H1 (cell line): ENCODE data around the gene SMC6. TPM values are rescaled to one million over a fixed set of nuclear protein-coding genes. Genes with fewer than 3 reads are reported as not detected.

Experiments
- CTCF ChIA-PET: fragments of 300-600 bp; sonication (Branson Sonifier 250); formaldehyde crosslinking; loops from one replicate; lab custom pipeline; 2021; ENCODE audit not compliant: partially characterized antibody; lab: Charles Lee
- POLR2A ChIA-PET: fragments of 300-600 bp; sonication (Branson Sonifier 250); formaldehyde crosslinking; loops from one replicate; lab custom pipeline; 2021; ENCODE audit warnings: inconsistent platforms; ENCODE audit not compliant: partially characterized antibody; lab: Charles Lee
- DNase-seq, 2 experiments: peaks; one replicate each; pipeline versions ENCODE4 v3.0.0 to v3.0.0-alpha.2; 2010 to 2022; ENCODE audit warnings: low spot score in 2 of 2, low read depth in 1 of 2, mixed read lengths in 1 of 2
- FAIRE-seq: peaks from 2 replicates; lab custom pipeline; 2011; peaks lifted over from hg19 to GRCh38; lab: Jason Lieb, UNC
- H2AFZ ChIP-seq: 2 replicates; pipeline ENCODE4 v1.8.1; 2012; ENCODE audit warnings: low read length, inconsistent platforms
- H2AK5ac ChIP-seq: 2 replicates; pipeline ENCODE4 v1.6.1; 2013; ENCODE audit warnings: low read depth, low read length
- H2BK120ac ChIP-seq: replicated peaks from 2 replicates; pipeline ENCODE3; 2013; ENCODE audit warnings: low read depth, low read length, inconsistent platforms
- H2BK12ac ChIP-seq: 2 replicates; pipeline ENCODE4 v1.6.1; 2013; ENCODE audit warnings: low read depth, low read length
- H2BK15ac ChIP-seq: 2 replicates; pipeline ENCODE4 v1.6.1; 2013; ENCODE audit warnings: low read length
- H2BK20ac ChIP-seq: 2 replicates; pipeline ENCODE4 v1.6.1; 2013; ENCODE audit warnings: low read length
- H2BK5ac ChIP-seq: 2 replicates; pipeline ENCODE4 v1.6.1; 2013; ENCODE audit warnings: low read depth, low read length
- H3K14ac ChIP-seq: 2 replicates; pipeline ENCODE4 v1.6.1; 2013; ENCODE audit warnings: inconsistent platforms; ENCODE audit not compliant: insufficient read length
- H3K18ac ChIP-seq: 2 replicates; pipeline ENCODE4 v1.6.1; 2013; ENCODE audit warnings: low read length; ENCODE audit errors: extremely low read depth
- H3K23ac ChIP-seq: 2 replicates; pipeline ENCODE4 v1.6.1; 2013; ENCODE audit warnings: inconsistent platforms; ENCODE audit not compliant: insufficient read length
- H3K23me2 ChIP-seq: 2 replicates; pipeline ENCODE4 v1.6.1; 2013; ENCODE audit warnings: low read depth, low read length
- H3K27ac ChIP-seq: 2 replicates; pipeline ENCODE4 v1.6.1; 2011; ENCODE audit warnings: low read depth, low read length, inconsistent platforms
- H3K27me3 ChIP-seq, 4 experiments: replicated peaks in 1 of 4; 1 replicate in 1 of 4; 2 replicates in 3 of 4; pipeline versions ENCODE4 v1.6.1 to v1.8.1; 2011 to 2013; ENCODE audit warnings: low read length in 3 of 4, mild to moderate bottlenecking in 3 of 4, inconsistent platforms in 2 of 4, mixed read lengths in 2 of 4, moderate library complexity in 1 of 4; ENCODE audit not compliant: control insufficient read depth in 3 of 4, insufficient read depth in 3 of 4; ENCODE audit errors: extremely low read depth in 1 of 4
- H3K36me3 ChIP-seq, 4 experiments: 2 replicates each; pipeline versions ENCODE4 v1.6.1 to v1.8.1; 2011 to 2013; ENCODE audit warnings: mild to moderate bottlenecking in 4 of 4, low read length in 3 of 4, moderate library complexity in 2 of 4, control low read depth in 1 of 4, inconsistent platforms in 1 of 4; ENCODE audit not compliant: insufficient read depth in 4 of 4, control insufficient read depth in 2 of 4
- H3K4ac ChIP-seq: replicated peaks from 2 replicates; pipeline ENCODE3; 2013; ENCODE audit warnings: low read length, low read depth, mixed read lengths, inconsistent platforms; ENCODE audit not compliant: insufficient read length
- H3K4me1 ChIP-seq, 4 experiments: replicated peaks in 1 of 4; 1 replicate in 1 of 4; 2 replicates in 3 of 4; pipeline versions ENCODE4 v1.6.1 to v1.8.1; 2011 to 2013; ENCODE audit warnings: low read length in 3 of 4, inconsistent platforms in 2 of 4, mixed read lengths in 1 of 4; ENCODE audit not compliant: insufficient read depth in 4 of 4, control insufficient read depth in 3 of 4
- H3K4me2 ChIP-seq, 2 experiments: 2 replicates each; pipeline versions ENCODE4 v1.6.1 to v1.8.1; 2011 to 2013; ENCODE audit warnings: low read depth in 2 of 2, low read length in 2 of 2, control low read depth in 1 of 2, inconsistent platforms in 1 of 2, mild to moderate bottlenecking in 1 of 2; ENCODE audit not compliant: insufficient read depth in 1 of 2
- H3K4me3 ChIP-seq, 4 experiments: fragments of 200-600, 300-600 bp in 1 of 4; sonication (generic), shearing (Covaris generic), sonication (Bioruptor Twin) in 1 of 4; 2 replicates each; pipeline versions ENCODE4 v1.5.1 to v1.8.1; 2011 to 2016; ENCODE audit warnings: low read length in 4 of 4, low read depth in 3 of 4, control low read depth in 2 of 4, inconsistent platforms in 2 of 4, mild to moderate bottlenecking in 2 of 4, mixed read lengths in 1 of 4, moderate library complexity in 1 of 4; ENCODE audit not compliant: insufficient read depth in 2 of 4; ENCODE audit errors: extremely low read depth in 1 of 4
- H3K56ac ChIP-seq: replicated peaks from 2 replicates; pipeline ENCODE3; 2013; ENCODE audit warnings: low read depth, mild to moderate bottlenecking, mixed read lengths, low read length, inconsistent platforms; ENCODE audit not compliant: insufficient read length
- H3K79me1 ChIP-seq: 2 replicates; pipeline ENCODE4 v1.6.1; 2013; ENCODE audit warnings: low read depth, low read length, control low read depth
- H3K79me2 ChIP-seq, 2 experiments: 2 replicates each; pipeline versions ENCODE4 v1.6.1 to v1.8.1; 2012 to 2013; ENCODE audit warnings: low read length in 2 of 2, mild to moderate bottlenecking in 2 of 2, inconsistent platforms in 1 of 2; ENCODE audit not compliant: insufficient read depth in 2 of 2, control insufficient read depth in 1 of 2
- H3K9ac ChIP-seq, 4 experiments: replicated peaks in 1 of 4; 1 replicate in 1 of 4; 2 replicates in 3 of 4; pipeline versions ENCODE4 v1.6.1 to v1.8.1; 2011 to 2013; ENCODE audit warnings: low read depth in 3 of 4, low read length in 3 of 4, control low read depth in 2 of 4, mild to moderate bottlenecking in 2 of 4, moderate library complexity in 2 of 4, inconsistent platforms in 1 of 4; ENCODE audit errors: extremely low read depth in 1 of 4
- H3K9me3 ChIP-seq, 2 experiments: 2 replicates each; pipeline versions ENCODE4 v1.6.1 to v1.8.1; 2012 to 2013; ENCODE audit warnings: mild to moderate bottlenecking in 2 of 2, moderate library complexity in 2 of 2, control low read depth in 1 of 2, inconsistent platforms in 1 of 2, low read depth in 1 of 2, low read length in 1 of 2, mixed read lengths in 1 of 2; ENCODE audit not compliant: insufficient read depth in 2 of 2
- H4K20me1 ChIP-seq, 2 experiments: replicated peaks in 1 of 2; 2 replicates each; pipeline versions ENCODE3 to v1.8.1; 2011 to 2013; ENCODE audit warnings: inconsistent platforms in 2 of 2, low read length in 2 of 2, mild to moderate bottlenecking in 1 of 2; ENCODE audit not compliant: insufficient read depth in 2 of 2, control insufficient read depth in 1 of 2
- H4K5ac ChIP-seq: 2 replicates; pipeline ENCODE4 v1.6.1; 2013; ENCODE audit warnings: low read length, low read depth, mixed read lengths, inconsistent platforms; ENCODE audit not compliant: insufficient read length
- H4K8ac ChIP-seq: 2 replicates; pipeline ENCODE4 v1.8.0; 2013; ENCODE audit warnings: mild to moderate bottlenecking, moderate library complexity, low read length, inconsistent platforms; ENCODE audit not compliant: insufficient read depth; ENCODE audit errors: extremely low read depth
- H4K91ac ChIP-seq: replicated peaks from 2 replicates; pipeline ENCODE3; 2013; ENCODE audit warnings: low read length, mixed read lengths, inconsistent platforms; ENCODE audit not compliant: insufficient read length
- BCL11A ChIP-seq, 2 experiments: IDR thresholded peaks; one replicate each; pipeline ENCODE4 v1.6.1; 2011; ENCODE audit warnings: low read depth in 2 of 2, low read length in 2 of 2, mild to moderate bottlenecking in 2 of 2
- RAD21 ChIP-seq, 2 experiments: IDR thresholded peaks in 1 of 2; conservative IDR thresholded peaks in 1 of 2; 2 replicates each; pipeline ENCODE4 v1.6.1; 2011; ENCODE audit warnings: low read depth in 2 of 2, low read length in 2 of 2, improper control_type of control experiment in 1 of 2, inconsistent platforms in 1 of 2, mild to moderate bottlenecking in 1 of 2, moderate library complexity in 1 of 2
- SP1 ChIP-seq: IDR thresholded peaks from 2 replicates; pipeline ENCODE4 v1.6.1; 2011; ENCODE audit warnings: low read depth, low read length
- WGBS, 2 experiments: shearing (Covaris generic) in 1 of 2; methylation state at CpG; one replicate each; pipeline versions ENCODE4 v1.1.6 to v1.1.7; 2013 to 2015; ENCODE audit warnings: low lambda C conversion rate in 2 of 2, mixed read lengths in 2 of 2, inconsistent platforms in 1 of 2, low coverage in 1 of 2, missing lambda C conversion rate in 1 of 2; ENCODE audit not compliant: insufficient replicate concordance in 2 of 2, insufficient coverage in 1 of 2, insufficient read length in 1 of 2; ENCODE audit errors: extremely low coverage in 1 of 2, missing lambda C conversion rate in 1 of 2; 5-methylcytosine and 5-hydroxymethylcytosine counted together
- polyA plus RNA-seq, 7 experiments: library from polyadenylated mRNA; depleted of rRNA in 3 of 7; stranded (reverse) in 5 of 7; unstranded in 2 of 7; fragments of >200 nt in 5 of 7; fragments of 200-250 nt in 2 of 7; gene quantifications; 1 replicate in 5 of 7; 2 replicates in 1 of 7; 4 replicates in 1 of 7; pipeline versions ENCODE4 v1.2.1 to v1.2.3, GENCODE V29; 2011 to 2013; ENCODE audit warnings: missing spikeins in 2 of 7, mixed read lengths in 2 of 7
- total RNA-seq: library from RNA; stranded (reverse); fragmentation: NEBNext Ultra II Directional; extraction: Animal tissue kit (Norgen Biotek cat#: 25700); gene quantifications from 2 replicates; pipeline ENCODE4 v1.2.1, GENCODE V29; 2021
- TF ChIP-seq, protein P1 (sequence below), 3 experiments: IDR thresholded peaks; 1 replicate in 2 of 3; 2 replicates in 1 of 3; pipeline versions ENCODE4 v1.5.1 to v1.6.1; 2011; ENCODE audit warnings: low read length in 3 of 3, mild to moderate bottlenecking in 3 of 3, inconsistent platforms in 2 of 3, low read depth in 1 of 3, moderate library complexity in 1 of 3; ENCODE audit not compliant: insufficient read depth in 1 of 3; ENCODE audit errors: control extremely low read depth in 1 of 3

The SMC6 gene
- total and polyA plus RNA-seq, 2 of the 8 experiments (the other 6 are each of a cell fraction or from before 2014, with no cell fraction given) = 9.7 to 49.5 TPM

DNA sequence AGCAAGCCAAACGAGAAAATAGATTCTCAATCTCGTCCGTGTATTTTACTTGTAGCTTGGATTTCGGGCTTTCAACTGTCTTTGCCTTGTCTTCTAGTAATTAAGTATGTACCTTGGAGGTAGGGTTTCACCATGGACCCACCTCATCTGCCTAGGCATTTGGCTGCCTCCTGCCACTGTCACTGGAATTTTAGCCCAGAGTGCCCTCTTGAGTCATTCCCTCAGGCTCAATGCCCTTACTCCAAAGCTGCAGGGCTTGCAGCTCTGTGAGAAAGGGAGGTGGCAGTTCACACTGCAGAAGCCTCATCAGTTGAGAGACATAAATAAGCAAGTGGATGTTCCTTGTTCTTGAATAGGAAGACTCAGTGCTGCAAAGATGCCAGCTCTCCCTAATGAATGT lies 123.5 kb downstream of the SMC6 start:
- WGBS, 2 experiments = 94% methylated on average over 4 of the region's 4 CpGs; no CpG with 5 or more reads in 1 of the 2 experiments
- Histone ChIP-seq H3K4ac (no peak overlapping the region), H2BK20ac (no peak overlapping the region)

More for the DNA sequence above, 123.5 kb downstream of the SMC6 start:
- TF ChIP-seq SP1 (no peak), BCL11A (IDR thresholded peaks at IDR 0.05; ENCODE audit: low read depth in 2 of 2, low read length in 2 of 2) (no peak), RAD21 (IDR thresholded peaks at IDR 0.05 in 1 of 2, conservative IDR thresholded peaks at IDR 0.05 in 1 of 2; ENCODE audit: low read depth in 2 of 2, low read length in 2 of 2) (peak; percentile 24 to 38; a peak in 3 of 4 replicates)
- TF ChIP-seq, protein P1, sequence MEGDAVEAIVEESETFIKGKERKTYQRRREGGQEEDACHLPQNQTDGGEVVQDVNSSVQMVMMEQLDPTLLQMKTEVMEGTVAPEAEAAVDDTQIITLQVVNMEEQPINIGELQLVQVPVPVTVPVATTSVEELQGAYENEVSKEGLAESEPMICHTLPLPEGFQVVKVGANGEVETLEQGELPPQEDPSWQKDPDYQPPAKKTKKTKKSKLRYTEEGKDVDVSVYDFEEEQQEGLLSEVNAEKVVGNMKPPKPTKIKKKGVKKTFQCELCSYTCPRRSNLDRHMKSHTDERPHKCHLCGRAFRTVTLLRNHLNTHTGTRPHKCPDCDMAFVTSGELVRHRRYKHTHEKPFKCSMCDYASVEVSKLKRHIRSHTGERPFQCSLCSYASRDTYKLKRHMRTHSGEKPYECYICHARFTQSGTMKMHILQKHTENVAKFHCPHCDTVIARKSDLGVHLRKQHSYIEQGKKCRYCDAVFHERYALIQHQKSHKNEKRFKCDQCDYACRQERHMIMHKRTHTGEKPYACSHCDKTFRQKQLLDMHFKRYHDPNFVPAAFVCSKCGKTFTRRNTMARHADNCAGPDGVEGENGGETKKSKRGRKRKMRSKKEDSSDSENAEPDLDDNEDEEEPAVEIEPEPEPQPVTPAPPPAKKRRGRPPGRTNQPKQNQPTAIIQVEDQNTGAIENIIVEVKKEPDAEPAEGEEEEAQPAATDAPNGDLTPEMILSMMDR (IDR thresholded peaks at IDR 0.05; ENCODE audit: control extremely low read depth in 1 of 3, insufficient read depth in 1 of 3, low read depth in 1 of 3, low read length in 3 of 3) = peak in 1 of 3 experiments; percentile 3; a peak in 1 of 4 replicates
- H4K5ac ChIP-seq = no peak overlapping the region
- no peak overlapping the region for H2AK5ac ChIP-seq
- H2AFZ ChIP-seq = no peak overlapping the region
- H3K18ac ChIP-seq = no peak overlapping the region
- H3K4me3 ChIP-seq = no peak overlapping the region
- DNase-seq = no peak
- no peak overlapping the region for H2BK120ac ChIP-seq
- no peaks in the 10 kb centered on the region for H4K20me1 ChIP-seq
- H2BK5ac ChIP-seq = no peak overlapping the region
- H2BK15ac ChIP-seq = no peak overlapping the region
- no peak overlapping the region for H3K56ac ChIP-seq
- no peak overlapping the region for H3K27ac ChIP-seq
- no peaks in the 10 kb centered on the region for H3K23me2 ChIP-seq
- no peak overlapping the region for H3K23ac ChIP-seq
- no peak overlapping the region for H4K91ac ChIP-seq
- H3K9me3 ChIP-seq = no peaks in the 10 kb centered on the region
- H3K14ac ChIP-seq = no peak overlapping the region
- no peak for FAIRE-seq
- H3K27me3 ChIP-seq = no peaks in the 10 kb centered on the region
- ChIA-PET POLR2A (interaction anchor here (1.0 kb wide), 1 partner anchor 15 kb away, joined by 3 read pairs; no protein-coding TSS in a partner anchor), CTCF (interaction anchor here (0.7 to 3.8 kb wide), 4 partner anchors 14 to 1700 kb away, joined by 3 to 23 read pairs (median 5); no protein-coding TSS in a partner anchor)
- H3K79me1 ChIP-seq = peaks cover 2% of the 10 kb centered on the region
- no peaks in the 10 kb centered on the region for H3K79me2 ChIP-seq
- peaks cover 0 to 6% (median 2%) of the 10 kb centered on the region in 4 experiments; a peak in 2 of 7 replicates for H3K4me1 ChIP-seq
- no peak overlapping the region for H2BK12ac ChIP-seq
- no peaks in the 10 kb centered on the region; a peak in 1 of 8 replicates for H3K36me3 ChIP-seq
- no peak overlapping the region for H3K4me2 ChIP-seq
- no peak overlapping the region for H4K8ac ChIP-seq
- H3K9ac ChIP-seq = no peak overlapping the region
